H9 (cell line): Measurements from ENCODE around the gene TACC2. TPM values are rescaled to one million over a fixed set of nuclear protein-coding genes. Genes with fewer than 3 reads are reported as not detected.

Experiments
- DNase-seq: peaks from one replicate; pipeline ENCODE4 v3.0.0-alpha.2; 2017
- H2AFZ ChIP-seq: one replicate; pipeline ENCODE4 v1.6.1; 2013; ENCODE audit warnings: mild to moderate bottlenecking, low read length, control low read depth, moderate library complexity
- H2AK5ac ChIP-seq: 2 replicates; pipeline ENCODE4 v1.6.1; 2013; ENCODE audit warnings: low read length, control low read depth, mixed read lengths; ENCODE audit not compliant: insufficient read length
- H2BK120ac ChIP-seq: one replicate; pipeline ENCODE4 v1.6.1; 2013; ENCODE audit warnings: low read depth, mild to moderate bottlenecking, low read length, control low read depth, inconsistent platforms; ENCODE audit not compliant: poor library complexity, severe bottlenecking
- H2BK12ac ChIP-seq: 2 replicates; pipeline ENCODE4 v1.6.1; 2013; ENCODE audit warnings: low read length, control low read depth, mixed read lengths, low read depth; ENCODE audit not compliant: insufficient read length
- H2BK15ac ChIP-seq: 2 replicates; pipeline ENCODE4 v1.6.1; 2013; ENCODE audit warnings: low read depth, low read length, control low read depth
- H2BK20ac ChIP-seq: one replicate; pipeline ENCODE4 v1.6.1; 2013; ENCODE audit warnings: low read depth, mild to moderate bottlenecking, low read length, control low read depth, inconsistent platforms; ENCODE audit not compliant: poor library complexity, severe bottlenecking
- H2BK5ac ChIP-seq: 2 replicates; pipeline ENCODE4 v1.6.1; 2013; ENCODE audit warnings: low read length, control low read depth, mixed read lengths; ENCODE audit not compliant: insufficient read length
- H3K14ac ChIP-seq: 2 replicates; pipeline ENCODE4 v1.6.1; 2013; ENCODE audit warnings: low read length, control low read depth; ENCODE audit not compliant: insufficient read depth
- H3K18ac ChIP-seq: 2 replicates; pipeline ENCODE4 v1.6.1; 2013; ENCODE audit warnings: low read depth, mild to moderate bottlenecking, mixed read lengths, low read length, control low read depth; ENCODE audit not compliant: insufficient read length
- H3K23ac ChIP-seq: 2 replicates; pipeline ENCODE4 v1.6.1; 2013; ENCODE audit warnings: low read length, control low read depth, mixed read lengths, low read depth; ENCODE audit not compliant: insufficient read length
- H3K23me2 ChIP-seq: 2 replicates; pipeline ENCODE4 v1.6.1; 2013; ENCODE audit warnings: low read depth, mild to moderate bottlenecking, mixed read lengths, low read length, control low read depth; ENCODE audit not compliant: insufficient read length, poor library complexity, severe bottlenecking
- H3K27ac ChIP-seq: 2 replicates; pipeline ENCODE4 v1.5.1; 2013; ENCODE audit warnings: low read length, control low read depth, mixed read lengths, low read depth; ENCODE audit not compliant: insufficient read length
- H3K27me3 ChIP-seq: 2 replicates; pipeline ENCODE4 v1.6.1; 2013; ENCODE audit warnings: low read length, control low read depth, inconsistent platforms; ENCODE audit not compliant: insufficient read depth
- H3K4ac ChIP-seq: 2 replicates; pipeline ENCODE4 v1.6.1; 2013; ENCODE audit warnings: low read depth, mild to moderate bottlenecking, control low read depth, inconsistent platforms, low read length, moderate library complexity
- H3K4me1 ChIP-seq: 2 replicates; pipeline ENCODE4 v1.6.1; 2013; ENCODE audit warnings: low read length, control low read depth, inconsistent platforms; ENCODE audit not compliant: insufficient read depth
- H3K4me2 ChIP-seq: 2 replicates; pipeline ENCODE4 v1.6.1; 2013; ENCODE audit warnings: low read length, control low read depth, mixed read lengths; ENCODE audit not compliant: insufficient read length, insufficient read depth
- H3K56ac ChIP-seq: 2 replicates; pipeline ENCODE4 v1.6.1; 2013; ENCODE audit warnings: low read depth, mild to moderate bottlenecking, mixed read lengths, low read length, control low read depth; ENCODE audit not compliant: insufficient read length
- H3K79me1 ChIP-seq: 2 replicates; pipeline ENCODE4 v1.6.1; 2013; ENCODE audit warnings: low read depth, mild to moderate bottlenecking, moderate library complexity, low read length, control low read depth, inconsistent platforms; ENCODE audit not compliant: insufficient read depth, poor library complexity, severe bottlenecking
- H3K79me2 ChIP-seq: 2 replicates; pipeline ENCODE4 v1.6.1; 2013; ENCODE audit warnings: low read length, control low read depth, inconsistent platforms; ENCODE audit not compliant: insufficient read depth
- H3K9ac ChIP-seq: 2 replicates; pipeline ENCODE4 v1.6.1; 2013; ENCODE audit warnings: low read length, control low read depth, mixed read lengths; ENCODE audit not compliant: insufficient read length; ENCODE audit errors: extremely low read depth
- H3K9me3 ChIP-seq: one replicate; pipeline ENCODE4 v1.6.1; 2013; ENCODE audit warnings: low read depth, low read length, inconsistent platforms; ENCODE audit not compliant: control insufficient read depth
- H3T11ph ChIP-seq: one replicate; pipeline ENCODE4 v1.6.1; 2013; ENCODE audit warnings: mild to moderate bottlenecking, low read length, control low read depth, inconsistent platforms
- H4K20me1 ChIP-seq: one replicate; pipeline ENCODE4 v1.6.1; 2013; ENCODE audit not compliant: control insufficient read depth, insufficient read length, insufficient read depth
- H4K5ac ChIP-seq: 2 replicates; pipeline ENCODE4 v1.6.1; 2013; ENCODE audit warnings: low read depth, mild to moderate bottlenecking, mixed read lengths, low read length, control low read depth; ENCODE audit not compliant: insufficient read length
- H4K8ac ChIP-seq: replicated peaks from 2 replicates; pipeline ENCODE4 v1.6.1; 2013; ENCODE audit warnings: low read length, control low read depth, mixed read lengths, low read depth; ENCODE audit not compliant: insufficient read length
- H4K91ac ChIP-seq: 2 replicates; pipeline ENCODE4 v1.6.1; 2013; ENCODE audit warnings: low read depth, mild to moderate bottlenecking, moderate library complexity, mixed read lengths, low read length, control low read depth; ENCODE audit not compliant: insufficient read length
- H3K27ac Mint-ChIP-seq, 3 experiments: 2 replicates in 2 of 3; 3 replicates in 1 of 3; pipeline ENCODE4 v1.8.0; 2020 to 2021; ENCODE audit warnings: mixed read lengths in 3 of 3, mild to moderate bottlenecking in 1 of 3, moderate library complexity in 1 of 3
- H3K27me3 Mint-ChIP-seq: 2 replicates; pipeline ENCODE4 v1.8.0; 2021; ENCODE audit warnings: low read depth, mild to moderate bottlenecking, moderate library complexity, mixed read lengths
- H3K36me3 Mint-ChIP-seq, 3 experiments: 2 replicates in 2 of 3; 3 replicates in 1 of 3; pipeline ENCODE4 v1.8.0; 2020 to 2021; ENCODE audit warnings: low read depth in 3 of 3, mixed read lengths in 3 of 3; ENCODE audit not compliant: insufficient read depth in 1 of 3
- H3K4me1 Mint-ChIP-seq, 2 experiments: 2 replicates each; pipeline ENCODE4 v1.8.0; 2020; ENCODE audit warnings: mixed read lengths in 2 of 2
- H3K4me3 Mint-ChIP-seq, 2 experiments: 2 replicates in 1 of 2; 3 replicates in 1 of 2; pipeline ENCODE4 v1.8.0; 2020 to 2021; ENCODE audit warnings: mild to moderate bottlenecking in 2 of 2, mixed read lengths in 2 of 2, moderate library complexity in 1 of 2
- H3K9me3 Mint-ChIP-seq, 2 experiments: 2 replicates in 1 of 2; 3 replicates in 1 of 2; pipeline ENCODE4 v1.8.0; 2020; ENCODE audit warnings: mild to moderate bottlenecking in 2 of 2, mixed read lengths in 2 of 2, moderate library complexity in 1 of 2
- WGBS: extraction: QIAGEN DNeasy Blood & Tissue Kit; methylation state at CpG from one replicate; pipeline ENCODE4 v1.1.7; 2013; ENCODE audit warnings: missing lambda C conversion rate, low lambda C conversion rate, mixed read lengths; ENCODE audit not compliant: insufficient read length; ENCODE audit errors: extremely low coverage; 5-methylcytosine and 5-hydroxymethylcytosine counted together
- total RNA-seq: library from RNA; stranded (reverse); gene quantifications from 2 replicates; pipeline ENCODE4 v1.2.1, GENCODE V29; 2021
- TF ChIP-seq, protein P1 (sequence below): fragments of 200-600 bp; sonication (generic); conservative IDR thresholded peaks from 3 replicates; pipeline ENCODE4 v1.8.0; 2021; ENCODE audit warnings: antibody characterized with exemption, mild to moderate bottlenecking

The TACC2 gene
- total RNA-seq, 1 experiment from 2014 or later, result 58.1 TPM

DNA sequence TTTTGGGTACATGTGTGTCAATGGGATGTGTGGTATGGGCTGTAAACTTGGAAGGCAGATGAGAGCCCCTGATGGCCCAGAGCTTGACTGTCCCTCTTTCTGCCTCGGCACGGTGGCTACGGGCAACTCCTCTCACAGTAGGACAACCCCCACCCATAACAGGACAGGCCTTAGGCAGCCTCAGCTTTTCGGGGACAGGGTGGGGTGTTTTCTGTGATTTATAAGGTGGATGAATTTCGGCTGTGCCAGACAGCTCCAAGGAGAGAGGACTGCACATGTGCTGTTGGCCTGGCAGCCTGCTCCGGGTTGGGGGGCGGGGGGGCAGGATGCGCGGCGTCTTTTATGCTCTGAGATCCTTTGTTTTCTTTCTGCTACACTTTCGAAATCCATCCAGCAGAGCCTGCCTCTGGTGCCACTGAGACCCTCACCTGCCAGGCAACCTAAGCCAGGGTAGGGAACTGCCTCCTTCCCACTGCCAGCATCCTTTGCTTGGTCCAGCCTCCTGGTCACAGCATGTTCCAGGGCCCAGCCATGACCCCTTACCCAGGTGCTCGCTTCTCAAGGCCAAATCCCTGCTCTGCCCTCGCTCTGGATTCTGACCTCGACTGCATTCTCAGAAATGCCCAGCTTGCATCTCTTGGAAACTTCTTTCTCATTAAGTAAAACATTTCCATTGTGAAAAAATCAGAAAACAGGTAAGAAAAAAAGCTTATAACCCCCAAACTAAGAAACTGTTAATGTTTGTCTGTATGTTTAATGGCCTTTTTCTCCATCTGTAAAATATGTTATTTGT, 266.7 kb downstream of the TACC2 start:
- H3K27me3 Mint-ChIP-seq, result no peaks in the 10 kb centered on the region
- Histone ChIP-seq H3K79me1 (no peaks in the 10 kb centered on the region), H4K20me1 (no peaks in the 10 kb centered on the region), H2AFZ (no peak overlapping the region), H3K9ac (no peak overlapping the region), H3K79me2 (no peaks in the 10 kb centered on the region), H3K56ac (no peak overlapping the region), H4K91ac (no peak overlapping the region), H3K9me3 (no peaks in the 10 kb centered on the region), H2BK15ac (no peak overlapping the region), H4K5ac (no peak overlapping the region), H2BK20ac (no peak overlapping the region), H2BK5ac (no peak overlapping the region), H3K18ac (no peak overlapping the region), H3K27me3 (no peaks in the 10 kb centered on the region), H3K4ac (no peak overlapping the region), H2AK5ac (no peak overlapping the region), H4K8ac (no peak overlapping the region), H3K4me1 (no peaks in the 10 kb centered on the region), H3K27ac (no peak overlapping the region), H3K23ac (no peak overlapping the region), H3K14ac (no peak overlapping the region), H3K4me2 (no peak overlapping the region), H2BK12ac (no peak overlapping the region), H3T11ph (no peak overlapping the region), H2BK120ac (no peak overlapping the region), H3K23me2 (no peaks in the 10 kb centered on the region)
- no peak for DNase-seq
- H3K9me3 Mint-ChIP-seq, result peaks cover 3 to 4% of the 10 kb centered on the region in 2 experiments; a peak in 3 of 5 replicates
- TF ChIP-seq, protein P1, sequence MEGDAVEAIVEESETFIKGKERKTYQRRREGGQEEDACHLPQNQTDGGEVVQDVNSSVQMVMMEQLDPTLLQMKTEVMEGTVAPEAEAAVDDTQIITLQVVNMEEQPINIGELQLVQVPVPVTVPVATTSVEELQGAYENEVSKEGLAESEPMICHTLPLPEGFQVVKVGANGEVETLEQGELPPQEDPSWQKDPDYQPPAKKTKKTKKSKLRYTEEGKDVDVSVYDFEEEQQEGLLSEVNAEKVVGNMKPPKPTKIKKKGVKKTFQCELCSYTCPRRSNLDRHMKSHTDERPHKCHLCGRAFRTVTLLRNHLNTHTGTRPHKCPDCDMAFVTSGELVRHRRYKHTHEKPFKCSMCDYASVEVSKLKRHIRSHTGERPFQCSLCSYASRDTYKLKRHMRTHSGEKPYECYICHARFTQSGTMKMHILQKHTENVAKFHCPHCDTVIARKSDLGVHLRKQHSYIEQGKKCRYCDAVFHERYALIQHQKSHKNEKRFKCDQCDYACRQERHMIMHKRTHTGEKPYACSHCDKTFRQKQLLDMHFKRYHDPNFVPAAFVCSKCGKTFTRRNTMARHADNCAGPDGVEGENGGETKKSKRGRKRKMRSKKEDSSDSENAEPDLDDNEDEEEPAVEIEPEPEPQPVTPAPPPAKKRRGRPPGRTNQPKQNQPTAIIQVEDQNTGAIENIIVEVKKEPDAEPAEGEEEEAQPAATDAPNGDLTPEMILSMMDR, result no peak
- H3K4me3 Mint-ChIP-seq, result no peak overlapping the region
- H3K36me3 Mint-ChIP-seq, result peaks cover 19 to 21% (median 21%) of the 10 kb centered on the region in 3 experiments
- no CpG with 5 or more reads among the region's 14 CpGs for WGBS
- peaks cover 12 to 38% of the 10 kb centered on the region in 2 experiments for H3K4me1 Mint-ChIP-seq
- H3K27ac Mint-ChIP-seq, result peak overlapping the region in 1 of 3 experiments; percentile 46; a peak in 3 of 7 replicates
